Epidermal melanocyte (primary cell): ENCODE measurements around the gene OSBPL6.
"Not testable (repeated sequence)": the region's sequence is repeated elsewhere in the genome, so short reads cannot be mapped to it uniquely, and the experiment has no call there.

Experiments
- DNase-seq: peaks from one replicate; pipeline ENCODE4 v3.0.0; 2011; ENCODE audit warnings: low spot score; ENCODE audit not compliant: insufficient read length

The OSBPL6 gene

DNA sequence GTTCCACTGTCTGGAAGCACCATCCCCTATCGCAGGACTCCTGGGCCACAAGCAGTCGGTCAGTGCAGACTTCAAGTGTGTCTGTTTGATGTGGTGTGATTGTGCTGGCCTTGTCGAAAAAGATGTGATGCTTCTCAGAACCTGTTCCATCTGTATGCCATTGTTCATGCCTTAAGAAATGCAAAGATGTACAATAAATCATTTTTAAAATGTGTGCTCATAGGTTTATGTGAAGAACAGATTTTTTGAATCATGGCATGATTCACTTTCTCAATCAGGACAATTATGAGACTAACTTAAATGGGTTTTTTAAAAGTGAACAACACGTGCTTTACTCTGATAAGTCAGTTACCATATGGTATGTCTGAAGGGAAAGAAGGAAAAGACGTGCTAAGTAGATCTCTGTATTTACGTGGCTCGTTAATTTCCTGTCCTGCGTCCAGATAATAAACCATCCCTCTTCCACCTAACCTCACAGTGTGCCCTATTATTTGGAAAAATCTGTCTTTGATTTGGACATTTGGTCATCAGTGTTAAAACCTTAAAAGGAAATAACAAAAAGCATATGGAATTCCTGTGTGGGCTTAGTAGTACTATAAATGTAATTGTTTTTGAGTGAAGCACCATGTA is 201.7 kb downstream of the OSBPL6 start:
- DNase-seq: no peak

DNA sequence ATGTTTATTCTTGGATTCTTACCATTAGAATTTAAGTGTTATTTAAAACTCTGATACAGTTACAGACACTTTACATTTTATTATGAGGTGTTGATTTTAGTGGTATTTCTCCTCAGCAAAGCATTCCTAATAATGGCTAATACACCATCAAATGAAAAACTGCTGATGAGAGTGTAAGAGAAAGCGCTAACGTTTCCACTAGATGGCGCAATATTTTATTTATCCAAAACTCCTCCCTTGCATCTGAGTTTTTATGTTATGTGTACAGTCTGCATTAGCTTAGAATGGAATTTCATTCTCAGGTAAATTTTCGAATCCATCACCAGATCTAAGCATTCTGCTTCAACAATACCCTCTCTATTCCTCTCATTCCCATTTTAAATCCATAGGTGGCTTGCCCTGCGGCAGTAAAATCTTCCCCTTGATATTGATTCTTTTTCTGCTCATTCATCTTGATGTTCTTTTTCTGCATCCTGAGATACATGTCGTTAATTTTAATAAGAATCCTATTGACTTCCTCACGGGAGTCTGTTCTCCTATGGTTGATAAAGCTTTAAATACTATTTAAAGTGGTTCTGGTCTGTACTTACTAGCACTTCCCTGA is 202.8 kb downstream of the OSBPL6 start:
- DNase-seq: no peak

DNA sequence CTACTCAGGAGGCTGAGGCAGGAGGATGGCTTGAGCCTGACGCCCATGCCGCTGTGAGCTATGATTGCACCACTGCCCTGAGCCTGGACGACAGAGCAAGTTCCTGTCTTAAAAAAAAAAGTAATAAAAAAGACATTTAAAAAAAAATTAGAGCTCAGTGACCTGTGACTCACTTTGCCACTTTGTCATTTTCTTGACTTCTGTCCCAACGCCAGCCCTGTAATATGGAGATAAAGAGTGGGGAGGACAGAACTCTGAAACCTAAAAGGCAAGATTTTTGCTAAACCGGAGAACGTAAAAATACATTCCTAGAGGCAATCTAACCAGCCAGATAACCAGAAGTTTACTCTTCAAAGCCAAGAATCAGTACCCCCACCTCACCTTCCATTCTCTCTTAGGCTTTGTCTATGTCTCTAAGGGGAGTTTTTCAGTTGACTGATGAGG is 207.7 kb downstream of the OSBPL6 start:
- no peak for DNase-seq

DNA sequence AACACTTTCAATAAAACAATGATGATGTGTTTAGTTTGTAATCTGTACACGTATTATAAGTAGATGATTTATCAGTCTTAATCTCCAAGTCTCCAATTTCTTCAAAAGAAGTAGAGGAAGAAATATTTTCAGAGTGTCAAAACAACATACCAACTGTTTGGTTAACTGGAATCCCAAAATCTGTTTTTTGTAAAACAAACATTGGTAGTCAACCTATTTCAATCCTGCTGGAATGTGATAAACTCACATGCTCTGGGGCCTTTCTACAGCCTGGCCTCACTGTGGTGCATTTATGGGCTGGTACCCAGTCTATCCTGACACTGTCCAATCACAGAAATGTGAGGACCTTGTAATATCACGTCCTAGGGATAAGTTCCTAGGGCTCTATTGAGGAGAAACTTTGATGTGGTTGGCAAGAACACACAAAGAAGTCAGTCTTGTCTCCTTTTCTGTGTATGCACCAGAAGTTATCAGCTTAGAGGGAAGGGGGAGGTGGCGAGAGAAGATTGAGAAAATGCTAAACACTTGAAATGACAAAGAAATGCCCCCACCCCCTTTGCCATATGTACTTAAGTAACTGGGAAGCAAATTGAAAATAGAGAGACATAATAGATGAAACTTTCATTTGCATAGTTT is 209.5 kb downstream of the OSBPL6 start:
- DNase-seq: no peak

DNA sequence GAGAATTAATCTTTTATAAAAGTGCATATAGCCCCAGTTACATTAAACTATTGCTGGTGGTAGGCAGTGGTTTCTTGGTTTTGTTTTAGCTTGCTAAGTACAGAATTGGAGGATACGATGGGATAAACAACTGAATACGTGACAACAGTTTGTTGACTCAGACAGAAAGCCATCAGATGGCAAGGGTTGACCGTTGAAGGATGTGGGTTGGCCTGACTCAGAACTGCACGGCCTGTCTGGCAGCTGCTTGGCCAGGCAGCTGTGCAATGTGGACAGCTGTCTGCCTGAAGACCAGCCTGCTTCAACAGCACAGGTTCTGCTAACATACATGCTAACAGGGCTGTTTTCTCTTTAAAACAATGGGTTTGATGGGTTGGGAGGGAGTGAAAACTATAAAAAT is 210.1 kb downstream of the OSBPL6 start:
- peak; percentile 21 for DNase-seq

GRCh38 chr2:178409261-178409660 is 214.9 kb downstream of the OSBPL6 start:
- DNase-seq: no peak

GRCh38 chr2:178412047-178412446 is 217.7 kb downstream of the OSBPL6 start:
- no peak for DNase-seq

GRCh38 chr2:178412453-178412852 is 218.1 kb downstream of the OSBPL6 start:
- DNase-seq: not testable (repeated sequence)

- peak; percentile 28 for DNase-seq
Measured at GRCh38 chr2:178413472-178414265, 219.4 kb downstream of the OSBPL6 start.

GRCh38 chr2:178414266-178415247 is 220.2 kb downstream of the OSBPL6 start:
- peak; percentile 80 for DNase-seq

DNA sequence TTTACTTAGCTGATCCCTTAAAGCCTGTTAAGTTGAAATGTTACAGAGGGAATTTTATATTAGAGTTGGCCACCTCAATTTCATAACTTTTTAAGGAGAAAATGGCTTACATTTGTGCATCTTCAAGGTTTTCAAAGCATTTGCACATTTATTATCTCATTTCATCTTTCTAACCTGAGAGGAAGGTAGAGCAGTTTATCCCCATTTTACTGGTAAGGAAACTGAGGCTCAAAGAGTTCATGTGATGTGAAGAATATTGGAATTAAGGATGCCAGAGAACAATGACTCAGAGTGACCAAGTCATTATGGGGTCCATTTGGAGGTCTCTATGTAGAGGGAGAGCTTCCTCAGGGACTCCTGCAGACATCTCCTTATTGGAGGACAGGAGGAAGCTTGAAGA is 221.7 kb downstream of the OSBPL6 start:
- no peak for DNase-seq

GRCh38 chr2:178417916-178418315 is 223.6 kb downstream of the OSBPL6 start:
- DNase-seq: no peak

DNA sequence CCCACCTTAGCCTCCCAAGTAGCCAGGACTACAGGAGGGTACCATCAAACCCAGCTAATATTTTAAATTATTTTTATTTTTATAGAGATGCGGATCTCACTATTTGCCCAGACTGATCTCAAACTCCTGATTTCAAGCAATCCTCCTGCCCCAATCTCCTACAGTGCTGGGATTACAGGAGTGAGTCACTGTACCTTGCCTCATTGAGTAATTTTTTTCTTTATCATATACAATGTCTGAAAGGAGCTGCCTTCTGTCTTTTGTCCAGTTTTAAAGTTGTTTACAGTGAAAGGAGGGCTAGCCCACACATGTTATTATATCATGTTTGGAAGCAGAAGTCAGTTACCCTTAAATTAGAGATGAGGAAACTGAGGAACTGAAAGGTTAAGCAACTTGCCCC is 224.1 kb downstream of the OSBPL6 start:
- DNase-seq: no peak

DNA sequence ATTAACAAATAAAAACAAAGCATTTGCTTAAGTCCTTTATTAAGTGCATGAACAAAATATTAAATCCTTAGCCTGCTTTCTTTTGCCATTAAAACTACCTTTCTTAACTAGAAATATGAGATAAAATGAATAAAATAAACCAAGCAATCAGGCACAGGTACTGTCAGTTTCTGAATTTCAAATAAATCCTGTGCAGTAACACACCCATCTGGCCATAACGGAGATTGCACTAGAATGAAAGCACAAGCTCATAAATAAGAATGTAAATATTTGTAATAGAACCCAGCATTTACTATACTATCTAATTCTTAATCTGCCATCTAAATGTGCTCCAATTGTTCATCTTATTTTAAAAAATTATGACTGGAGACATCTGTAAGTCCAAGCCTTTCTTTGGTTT is 224.8 kb downstream of the OSBPL6 start:
- no peak for DNase-seq

- no peak for DNase-seq
Measured at GRCh38 chr2:178420463-178420999, 226.2 kb downstream of the OSBPL6 start.

- DNase-seq: no peak
Measured at GRCh38 chr2:178422097-178422496, 227.8 kb downstream of the OSBPL6 start.

GRCh38 chr2:178423746-178424145 is 229.4 kb downstream of the OSBPL6 start:
- not testable (repeated sequence) for DNase-seq

DNA sequence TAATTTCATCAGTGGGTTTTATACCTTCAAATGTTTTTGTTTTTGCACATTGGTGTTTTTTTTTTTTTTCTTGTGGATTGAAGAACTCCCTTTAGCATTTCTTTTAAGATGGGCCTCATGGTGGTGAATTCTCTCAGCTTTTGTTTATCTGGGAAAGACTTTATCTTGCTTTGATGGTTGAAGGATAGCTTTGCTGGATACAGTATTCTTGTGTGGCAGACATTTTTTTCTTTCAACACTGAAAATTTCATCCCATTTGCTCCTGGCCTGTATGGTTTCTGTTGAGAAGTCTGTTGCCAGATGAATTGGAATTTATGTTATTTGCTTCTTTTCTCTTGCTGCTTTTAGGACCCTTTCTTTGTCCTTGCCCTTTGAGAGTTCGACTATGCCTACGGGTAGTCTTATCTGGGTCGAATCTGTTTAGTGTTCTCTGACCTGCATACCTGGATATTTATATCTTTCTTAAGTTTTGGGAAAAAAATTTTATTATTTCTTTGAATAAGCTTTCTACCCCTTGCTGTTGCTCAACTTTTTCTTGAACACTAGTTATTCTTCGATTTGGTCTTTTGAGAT is 231.0 kb downstream of the OSBPL6 start:
- no peak for DNase-seq

DNA sequence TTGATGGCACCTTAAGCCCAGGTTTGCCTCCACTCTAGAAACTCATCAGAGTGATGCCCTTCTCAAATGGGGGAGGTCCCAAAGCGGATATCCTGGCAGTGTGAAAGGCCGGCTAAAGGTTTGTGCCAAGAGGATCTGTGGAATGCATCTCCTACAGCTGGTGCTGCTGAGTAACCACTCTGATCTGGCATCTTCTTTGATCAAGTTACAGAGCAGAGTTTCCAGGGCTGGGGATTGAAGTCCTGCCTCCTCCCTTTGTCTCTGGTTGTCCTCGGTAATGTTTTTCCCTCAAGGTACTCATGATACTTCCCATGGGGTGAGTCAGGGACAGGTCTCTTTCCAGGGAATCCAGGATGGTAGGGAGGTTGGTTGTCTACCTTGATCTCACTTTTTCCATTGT is 232.1 kb downstream of the OSBPL6 start:
- no peak for DNase-seq

DNA sequence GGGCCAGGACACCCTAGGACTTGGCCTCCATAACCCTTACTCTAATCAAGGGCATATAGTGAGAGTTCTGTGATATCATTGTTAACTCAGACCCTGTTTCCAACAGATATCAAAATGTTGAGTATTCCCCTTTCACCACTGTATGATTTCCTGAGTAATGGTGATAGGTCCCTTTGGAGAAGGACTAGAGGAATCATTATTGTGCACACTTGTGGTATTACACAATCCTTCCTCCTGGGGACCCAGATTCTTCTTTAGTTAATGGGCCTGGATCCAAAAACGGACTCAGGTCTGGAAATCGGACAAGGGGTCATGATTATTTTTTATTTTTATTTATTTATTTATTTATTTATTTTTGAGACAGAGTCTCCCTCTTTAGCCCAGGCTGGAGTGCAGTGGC is 233.1 kb downstream of the OSBPL6 start:
- no peak for DNase-seq
